ENCODE data around the gene RGP1. TPM values are rescaled to one million over a fixed set of nuclear protein-coding genes. Genes with fewer than 3 reads are reported as not detected.

RGP1 gene
- total RNA-seq, 1 experiment from 2014 or later = 22.1 TPM

GRCh38 chr9:35741740-35742139, 7.3 kb upstream of the RGP1 start:
- DNase-seq (ENCODE audit: low read depth) = no peak

- DNase-seq (ENCODE audit: low read depth) = no peak
Observed at GRCh38 chr9:35743452-35743851, 5.6 kb upstream of the RGP1 start.

GRCh38 chr9:35743880-35744518, 5.1 kb upstream of the RGP1 start:
- DNase-seq (ENCODE audit: low read depth) = no peak

- no peak for DNase-seq (ENCODE audit: low read depth)
Observed at GRCh38 chr9:35745569-35745968, 3.5 kb upstream of the RGP1 start.

GRCh38 chr9:35746583-35746982, 2.5 kb upstream of the RGP1 start:
- no peak for DNase-seq (ENCODE audit: low read depth)

- no peak for DNase-seq (ENCODE audit: low read depth)
Observed at GRCh38 chr9:35748242-35748857, 737 bp upstream of the RGP1 start.

- no peak for DNase-seq (ENCODE audit: low read depth)
Observed at GRCh38 chr9:35749515-35750255, 598 bp downstream of the RGP1 start.

GRCh38 chr9:35750256-35750531, 1.1 kb downstream of the RGP1 start:
- DNase-seq (ENCODE audit: low read depth) = no peak

GRCh38 chr9:35753466-35753865, 4.4 kb downstream of the RGP1 start:
- DNase-seq (ENCODE audit: low read depth) = no peak

GRCh38 chr9:35754264-35754663, 5.2 kb downstream of the RGP1 start, which contains the start of gene MSMP:
Gene MSMP (minus strand): TSS chr9:35754276. CDS start chr9:35754129, 147 bp downstream.
- no peak for DNase-seq (ENCODE audit: low read depth)

- no peak for DNase-seq (ENCODE audit: low read depth)
Observed at GRCh38 chr9:35755071-35755470, 6.0 kb downstream of the RGP1 start.

- no peak for DNase-seq (ENCODE audit: low read depth)
Observed at GRCh38 chr9:35756275-35757225, 7.5 kb downstream of the RGP1 start.

GRCh38 chr9:35757226-35757891, 8.3 kb downstream of the RGP1 start:
- no peak for DNase-seq (ENCODE audit: low read depth)

- no peak for DNase-seq (ENCODE audit: low read depth)
Observed at GRCh38 chr9:35757892-35758275, 8.8 kb downstream of the RGP1 start.

- DNase-seq (ENCODE audit: low read depth) = no peak
Observed at GRCh38 chr9:35758475-35759050, 9.5 kb downstream of the RGP1 start.

- no peak for DNase-seq (ENCODE audit: low read depth)
Observed at GRCh38 chr9:35759795-35760194, 10.7 kb downstream of the RGP1 start.

- peak; percentile 66 for DNase-seq (ENCODE audit: low read depth)
Observed at GRCh38 chr9:35760651-35761050, 11.6 kb downstream of the RGP1 start.

- no peak for DNase-seq (ENCODE audit: low read depth)
Observed at GRCh38 chr9:35763181-35763580, 14.1 kb downstream of the RGP1 start.

GRCh38 chr9:35763803-35764202, 14.7 kb downstream of the RGP1 start:
- DNase-seq (ENCODE audit: low read depth) = no peak

GRCh38 chr9:35766997-35767396, 17.9 kb downstream of the RGP1 start:
- DNase-seq (ENCODE audit: low read depth) = no peak

- no peak for DNase-seq (ENCODE audit: low read depth)
Observed at GRCh38 chr9:35767458-35767857, 18.4 kb downstream of the RGP1 start.
